Loucy (cell line): Measurements from ENCODE around the gene PGLYRP3.

ENCODE experiments used
- H2AFZ ChIP-seq: fragments of 200-600 bp; sonication (generic); 2 replicates; pipeline ENCODE4 v1.6.0; 2016; ENCODE audit warnings: antibody characterized with exemption, mild to moderate bottlenecking, low read length, moderate library complexity
- H3F3A ChIP-seq: fragments of 200-600 bp; 2 replicates; pipeline ENCODE4 v1.6.0; 2016; ENCODE audit warnings: antibody characterized with exemption, low read depth, mild to moderate bottlenecking
- H3K27me3 ChIP-seq: fragments of 200-600 bp; sonication (generic); 2 replicates; pipeline ENCODE4 v1.6.1; 2014; ENCODE audit warnings: low read length, mild to moderate bottlenecking; ENCODE audit not compliant: insufficient read depth, poor library complexity, severe bottlenecking
- H3K36me3 ChIP-seq: fragments of 200-600 bp; sonication (generic); 2 replicates; pipeline ENCODE4 v1.6.1; 2016; ENCODE audit warnings: low read length; ENCODE audit not compliant: insufficient read depth
- H3K4me1 ChIP-seq: fragments of 200-600 bp; sonication (generic); 2 replicates; pipeline ENCODE4 v1.5.1; 2014; ENCODE audit warnings: low read length, mild to moderate bottlenecking; ENCODE audit not compliant: insufficient read depth, poor library complexity, severe bottlenecking
- H3K4me2 ChIP-seq: fragments of 200-600 bp; sonication (generic); 2 replicates; pipeline ENCODE4 v1.6.0; 2014; ENCODE audit warnings: antibody characterized with exemption, low read length, low read depth, mild to moderate bottlenecking; ENCODE audit not compliant: poor library complexity, severe bottlenecking
- H3K4me3 ChIP-seq: fragments of 200-600 bp; sonication (generic); 2 replicates; pipeline ENCODE4 v1.5.1; 2014; ENCODE audit warnings: low read length, mild to moderate bottlenecking, mixed read lengths; ENCODE audit not compliant: poor library complexity, severe bottlenecking
- H3K79me2 ChIP-seq: fragments of 200-600 bp; sonication (generic); 2 replicates; pipeline ENCODE4 v1.6.1; 2014; ENCODE audit warnings: low read length; ENCODE audit not compliant: insufficient read depth
- H3K9ac ChIP-seq: fragments of 200-600 bp; sonication (generic); 2 replicates; pipeline ENCODE4 v1.6.0; 2014; ENCODE audit warnings: mild to moderate bottlenecking, low read depth, low read length, moderate library complexity; ENCODE audit not compliant: poor library complexity, severe bottlenecking
- H3K9me2 ChIP-seq: fragments of 200-600 bp; sonication (generic); replicated peaks from 2 replicates; pipeline ENCODE4 v1.6.1; 2016; ENCODE audit warnings: low read depth, low read length, mixed read lengths
- H3K9me3 ChIP-seq: fragments of 200-600 bp; sonication (generic); 2 replicates; pipeline ENCODE4 v1.6.1; 2014; ENCODE audit warnings: mild to moderate bottlenecking, antibody characterized with exemption, low read length, low read depth; ENCODE audit not compliant: insufficient read depth
- H4K20me1 ChIP-seq: fragments of 200-600 bp; sonication (generic); 2 replicates; pipeline ENCODE4 v1.6.0; 2014; ENCODE audit warnings: antibody characterized with exemption, low read length, mild to moderate bottlenecking; ENCODE audit not compliant: insufficient read depth, poor library complexity, severe bottlenecking
- EZH2phosphoT487 ChIP-seq: fragments of 200-600 bp; IDR thresholded peaks from 2 replicates; pipeline ENCODE4 v1.6.1; 2018; ENCODE audit warnings: antibody characterized with exemption, mild to moderate bottlenecking, moderate library complexity, borderline replicate concordance
- TF ChIP-seq, protein P1 (sequence below): fragments of 200-600 bp; sonication (generic); conservative IDR thresholded peaks from 2 replicates; pipeline ENCODE4 v1.5.1; 2014; ENCODE audit warnings: mild to moderate bottlenecking, antibody characterized with exemption, low read length

PGLYRP3 gene

DNA sequence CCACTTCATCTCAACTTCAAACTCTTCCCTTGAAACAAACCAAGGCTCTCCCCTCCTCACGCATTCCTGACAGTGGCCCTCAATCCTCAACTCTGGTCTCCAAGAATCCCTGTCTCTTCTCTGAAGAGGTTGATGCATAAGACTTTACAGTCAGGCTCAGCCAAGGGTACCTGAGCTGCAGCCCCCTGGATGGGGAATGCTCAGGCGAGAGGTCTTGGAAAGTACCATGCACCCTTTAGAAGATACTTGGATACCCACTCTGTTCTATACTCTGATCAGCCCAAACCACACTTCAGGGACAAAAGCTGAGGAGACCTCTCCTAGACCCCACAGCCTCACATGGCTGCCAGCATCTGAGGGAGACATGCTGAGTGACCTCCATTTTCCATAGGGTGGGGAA is 536 bp upstream of the PGLYRP3 start:
- Histone ChIP-seq H3K36me3 (no peaks in the 10 kb centered on the region), H3K27me3 (no peaks in the 10 kb centered on the region), H3F3A (no peaks in the 10 kb centered on the region), H3K9ac (no peak overlapping the region), H3K4me3 (no peak overlapping the region), H3K4me1 (peaks cover 3% of the 10 kb centered on the region), H3K4me2 (no peak overlapping the region), H4K20me1 (no peaks in the 10 kb centered on the region), H2AFZ (no peak overlapping the region), H3K79me2 (no peaks in the 10 kb centered on the region), H3K9me2 (no peaks in the 10 kb centered on the region), H3K9me3 (no peaks in the 10 kb centered on the region)
- TF ChIP-seq EZH2phosphoT487, result no peak
- TF ChIP-seq, protein P1, sequence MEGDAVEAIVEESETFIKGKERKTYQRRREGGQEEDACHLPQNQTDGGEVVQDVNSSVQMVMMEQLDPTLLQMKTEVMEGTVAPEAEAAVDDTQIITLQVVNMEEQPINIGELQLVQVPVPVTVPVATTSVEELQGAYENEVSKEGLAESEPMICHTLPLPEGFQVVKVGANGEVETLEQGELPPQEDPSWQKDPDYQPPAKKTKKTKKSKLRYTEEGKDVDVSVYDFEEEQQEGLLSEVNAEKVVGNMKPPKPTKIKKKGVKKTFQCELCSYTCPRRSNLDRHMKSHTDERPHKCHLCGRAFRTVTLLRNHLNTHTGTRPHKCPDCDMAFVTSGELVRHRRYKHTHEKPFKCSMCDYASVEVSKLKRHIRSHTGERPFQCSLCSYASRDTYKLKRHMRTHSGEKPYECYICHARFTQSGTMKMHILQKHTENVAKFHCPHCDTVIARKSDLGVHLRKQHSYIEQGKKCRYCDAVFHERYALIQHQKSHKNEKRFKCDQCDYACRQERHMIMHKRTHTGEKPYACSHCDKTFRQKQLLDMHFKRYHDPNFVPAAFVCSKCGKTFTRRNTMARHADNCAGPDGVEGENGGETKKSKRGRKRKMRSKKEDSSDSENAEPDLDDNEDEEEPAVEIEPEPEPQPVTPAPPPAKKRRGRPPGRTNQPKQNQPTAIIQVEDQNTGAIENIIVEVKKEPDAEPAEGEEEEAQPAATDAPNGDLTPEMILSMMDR, result no peak

DNA sequence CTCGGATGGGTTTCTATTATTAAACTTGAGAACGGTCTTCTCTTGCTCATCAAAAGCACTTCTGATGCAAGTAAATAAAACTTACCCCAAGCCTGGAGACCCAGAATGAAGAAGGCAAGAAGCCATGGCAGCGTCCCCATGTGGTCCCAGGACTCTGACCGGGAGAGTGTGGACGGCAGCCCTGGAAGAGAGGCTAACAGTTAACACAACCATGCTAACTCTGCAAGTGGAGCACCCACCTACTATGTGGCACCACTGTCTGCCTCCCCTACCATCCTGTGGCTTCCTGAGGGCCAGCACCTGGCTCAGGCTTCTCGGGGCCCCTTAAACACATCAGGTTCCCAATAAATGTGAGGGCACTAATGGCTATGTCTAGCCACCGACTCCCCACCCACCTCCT is 2.2 kb downstream of the PGLYRP3 start:
- H3K9ac ChIP-seq, result no peak overlapping the region

DNA sequence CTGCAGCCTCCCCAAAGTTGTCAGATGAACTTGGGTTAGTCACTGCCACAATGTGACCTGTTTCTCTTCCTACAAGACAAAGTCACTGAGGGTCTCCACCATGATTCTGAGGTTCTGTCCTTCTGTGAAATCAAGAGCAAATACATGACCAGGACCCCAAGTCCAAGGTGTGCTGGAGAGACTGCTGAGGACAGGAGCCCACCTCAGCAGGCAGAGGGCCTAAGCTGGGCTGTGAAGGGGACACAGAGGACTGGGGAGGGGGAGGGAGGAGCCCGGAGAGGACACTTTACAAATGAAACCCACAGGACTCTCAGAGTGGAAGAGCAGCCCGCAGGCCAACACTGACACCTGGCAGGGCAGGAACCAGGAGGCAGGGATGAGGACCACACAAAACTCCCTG is 3.3 kb downstream of the PGLYRP3 start:
- Histone ChIP-seq H3K36me3 (no peaks in the 10 kb centered on the region), H3K9me2 (no peaks in the 10 kb centered on the region), H3K79me2 (no peaks in the 10 kb centered on the region), H3K4me2 (no peak overlapping the region), H3K4me3 (no peak overlapping the region), H3K9ac (no peak overlapping the region), H3K9me3 (no peaks in the 10 kb centered on the region), H4K20me1 (no peaks in the 10 kb centered on the region), H2AFZ (no peak overlapping the region), H3K4me1 (peaks cover 3% of the 10 kb centered on the region), H3F3A (no peaks in the 10 kb centered on the region), H3K27me3 (no peaks in the 10 kb centered on the region)
- no peak for TF ChIP-seq EZH2phosphoT487
- TF ChIP-seq, protein P1, result no peak

More for the DNA sequence above, 2.2 kb downstream of the PGLYRP3 start:
- Histone ChIP-seq H4K20me1 (no peaks in the 10 kb centered on the region), H3F3A (no peaks in the 10 kb centered on the region), H2AFZ (no peak overlapping the region), H3K9me3 (no peaks in the 10 kb centered on the region), H3K27me3 (no peaks in the 10 kb centered on the region), H3K9me2 (no peaks in the 10 kb centered on the region), H3K4me3 (no peak overlapping the region), H3K79me2 (no peaks in the 10 kb centered on the region), H3K4me1 (peaks cover 3% of the 10 kb centered on the region), H3K4me2 (no peak overlapping the region), H3K36me3 (no peaks in the 10 kb centered on the region)
- TF ChIP-seq EZH2phosphoT487, result no peak

DNA sequence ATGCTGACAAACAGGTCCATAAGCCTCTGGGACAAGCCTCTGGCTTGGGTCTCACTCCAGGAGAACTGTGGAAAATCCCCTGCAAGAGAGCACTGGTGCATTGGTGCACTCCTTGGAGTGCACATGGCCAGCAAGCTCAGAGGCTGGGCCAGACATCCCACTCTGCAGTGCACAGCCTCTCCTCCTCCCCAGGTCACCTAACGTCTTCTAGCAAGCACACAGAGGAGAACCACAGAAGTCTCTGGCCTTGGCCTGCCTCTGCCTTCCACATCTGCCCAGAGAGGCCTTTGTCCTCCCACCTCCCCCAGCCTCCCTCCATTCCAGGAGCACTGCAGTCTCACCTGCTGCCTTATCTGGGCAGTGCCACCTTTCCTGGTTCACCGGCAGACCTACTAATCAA is 4.2 kb downstream of the PGLYRP3 start:
- Histone ChIP-seq H3K9me3 (no peaks in the 10 kb centered on the region), H3K79me2 (no peaks in the 10 kb centered on the region), H3K36me3 (no peaks in the 10 kb centered on the region), H3K9me2 (no peaks in the 10 kb centered on the region), H3K9ac (no peak overlapping the region), H4K20me1 (no peaks in the 10 kb centered on the region), H3K4me3 (no peak overlapping the region), H3K27me3 (no peaks in the 10 kb centered on the region), H2AFZ (no peak overlapping the region), H3F3A (no peaks in the 10 kb centered on the region), H3K4me1 (peaks cover 3% of the 10 kb centered on the region), H3K4me2 (no peak overlapping the region)
- TF ChIP-seq, protein P1, result no peak
- no peak for TF ChIP-seq EZH2phosphoT487
